ENCODE data around the gene MLLT3.

DNA sequence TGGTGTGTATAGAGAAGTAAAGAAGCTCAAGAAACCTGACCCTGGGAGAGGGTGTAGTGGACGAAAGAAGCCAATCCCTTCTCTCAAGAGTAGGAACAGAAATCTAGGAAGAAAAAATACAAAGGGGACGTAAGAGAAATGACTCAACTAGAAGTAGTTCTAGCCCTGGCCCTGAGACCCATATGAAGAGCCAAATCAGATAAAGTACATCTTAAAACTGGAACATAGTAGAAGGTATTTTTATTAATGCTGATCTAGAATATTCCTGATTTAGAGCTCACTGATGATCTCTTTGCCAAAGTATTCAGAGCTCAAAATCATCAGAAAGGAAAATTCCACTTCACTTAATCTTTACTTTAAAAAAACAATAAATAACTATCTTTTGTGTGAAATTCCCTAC lies 184.8 kb downstream of the MLLT3 start:
- TF ChIP-seq POLR2AphosphoS5 (IDR thresholded peaks at IDR 0.05; ENCODE audit: low read depth, low read length) (no peak), SIN3A (IDR thresholded peaks at IDR 0.05; ENCODE audit: borderline replicate concordance, insufficient read depth, low read length) (no peak), TAF1 (IDR thresholded peaks at IDR 0.05; ENCODE audit: borderline replicate concordance, insufficient read depth, low read length) (no peak), REST (IDR thresholded peaks at IDR 0.05; ENCODE audit: insufficient read depth in 1 of 2, low read depth in 2 of 2, low read length in 2 of 2) (no peak), FOXP2 (optimal IDR thresholded peaks at IDR 0.05; ENCODE audit: borderline replicate concordance, extremely low read depth, extremely low read length, insufficient read depth) (no peak)

Measured in PFSK-1 (cell line).